Amygdala (tissue), 56 donors: Measurements from ENCODE around the gene MYH9.
"Not testable (repeated sequence)": the region's sequence is repeated elsewhere in the genome, so short reads cannot be mapped to it uniquely, and the experiment has no call there.

ENCODE experiments used
- DNase-seq, 56 donors: peaks; one replicate each; lab custom pipeline; 2025; lab: John Stamatoyannopoulos, UW

The MYH9 gene

GRCh38 chr22:36300396-36301212 is 87.2 kb downstream of the MYH9 start:
- no peak for DNase-seq

- no peak for DNase-seq
Observed at GRCh38 chr22:36299911-36300310, 87.9 kb downstream of the MYH9 start.

GRCh38 chr22:36299295-36299694 is 88.5 kb downstream of the MYH9 start:
- DNase-seq, result no peak

- DNase-seq, result no peak
Observed at GRCh38 chr22:36298601-36299000, 89.2 kb downstream of the MYH9 start.

GRCh38 chr22:36298118-36298517 is 89.6 kb downstream of the MYH9 start:
- DNase-seq, result no peak

GRCh38 chr22:36297568-36297967 is 90.2 kb downstream of the MYH9 start:
- DNase-seq, result no peak

GRCh38 chr22:36296690-36297089 is 91.1 kb downstream of the MYH9 start:
- no peak for DNase-seq

GRCh38 chr22:36295247-36295646 is 92.5 kb downstream of the MYH9 start:
- DNase-seq, result no peak

GRCh38 chr22:36294801-36295200 is 93.0 kb downstream of the MYH9 start:
- no peak for DNase-seq

- no peak for DNase-seq
Observed at GRCh38 chr22:36294293-36294620, 93.5 kb downstream of the MYH9 start.

GRCh38 chr22:36293606-36294292 is 94.0 kb downstream of the MYH9 start:
- no peak for DNase-seq

- DNase-seq, result no peak
Observed at GRCh38 chr22:36292823-36293530, 94.8 kb downstream of the MYH9 start.

- DNase-seq, result no peak
Observed at GRCh38 chr22:36291831-36292740, 95.7 kb downstream of the MYH9 start.

GRCh38 chr22:36290391-36291075 is 97.2 kb downstream of the MYH9 start:
- not testable (repeated sequence) for DNase-seq

GRCh38 chr22:36289948-36290371 is 97.8 kb downstream of the MYH9 start:
- DNase-seq, result not testable (repeated sequence)

- DNase-seq, result no peak
Observed at GRCh38 chr22:36289406-36289870, 98.3 kb downstream of the MYH9 start.

- no peak for DNase-seq
Observed at GRCh38 chr22:36288571-36289405, 99.0 kb downstream of the MYH9 start.

- DNase-seq, result no peak
Observed at GRCh38 chr22:36287881-36288515, 99.8 kb downstream of the MYH9 start.
